Measurements from ENCODE around the gene IER5.
"Not testable (repeated sequence)": the region's sequence is repeated elsewhere in the genome, so short reads cannot be mapped to it uniquely, and the experiment has no call there.

The IER5 gene

DNA sequence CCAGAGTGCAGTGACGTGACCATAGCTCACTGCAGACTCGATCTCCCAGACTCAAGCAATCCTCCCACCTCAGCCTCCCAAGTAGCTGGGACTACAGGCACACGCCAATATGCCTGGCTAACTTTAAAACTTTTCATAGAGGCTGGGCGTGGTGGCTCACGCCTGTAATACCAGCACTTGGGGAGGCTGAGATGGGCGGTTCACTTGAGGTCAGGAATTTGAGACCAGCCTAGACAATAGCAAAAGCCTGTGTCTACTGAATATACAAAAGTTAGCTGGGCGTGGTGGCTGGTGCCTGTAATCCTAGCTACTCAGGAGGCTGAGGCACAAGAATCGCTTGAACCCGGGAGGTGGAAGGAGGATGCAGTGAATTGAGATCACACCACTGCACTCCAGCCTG is 27.5 kb downstream of the IER5 start:
- not testable (repeated sequence) for DNase-seq

GRCh38 chr1:181116819-181117390 is 28.4 kb downstream of the IER5 start:
- DNase-seq, result no peak

DNA sequence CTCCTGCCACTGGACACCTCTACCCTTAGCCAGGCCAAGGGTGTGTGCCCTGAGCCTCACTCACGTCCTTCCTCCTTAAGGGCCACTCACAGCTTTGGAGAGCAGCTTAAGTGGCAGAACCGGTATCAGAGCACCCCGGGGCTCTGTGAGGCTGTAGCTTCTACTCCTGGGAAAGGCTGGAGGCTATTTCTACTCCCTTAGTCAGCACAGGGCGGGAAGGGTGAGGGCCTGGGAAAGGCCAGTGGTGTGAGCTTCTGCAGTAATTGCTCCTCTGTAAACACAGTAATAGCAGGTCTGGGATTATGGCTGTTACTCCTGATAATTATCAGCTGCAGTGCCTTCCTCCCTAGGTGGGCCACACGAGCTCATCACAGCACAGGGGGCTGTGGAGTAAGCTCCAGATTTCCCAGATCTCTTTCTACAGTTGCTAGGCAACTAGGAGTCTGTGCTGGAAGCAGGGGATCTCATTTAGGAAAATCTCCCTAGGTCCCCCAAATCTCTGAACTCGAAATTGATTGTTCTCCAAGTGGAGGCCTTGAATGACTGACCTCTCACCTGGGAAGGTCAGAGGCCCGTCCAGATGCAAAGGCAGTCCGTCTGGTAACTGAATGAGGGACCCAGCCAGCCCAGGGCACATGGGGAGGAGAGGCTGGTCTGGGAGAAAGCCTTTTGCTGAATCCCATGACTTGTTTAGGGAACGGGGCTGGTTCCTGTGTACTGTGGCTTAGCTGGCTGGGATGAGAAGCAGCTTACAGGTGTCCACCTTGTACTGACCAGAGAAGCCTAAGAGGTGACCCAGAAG is 29.3 kb downstream of the IER5 start:
- DNase-seq, result no peak

DNA sequence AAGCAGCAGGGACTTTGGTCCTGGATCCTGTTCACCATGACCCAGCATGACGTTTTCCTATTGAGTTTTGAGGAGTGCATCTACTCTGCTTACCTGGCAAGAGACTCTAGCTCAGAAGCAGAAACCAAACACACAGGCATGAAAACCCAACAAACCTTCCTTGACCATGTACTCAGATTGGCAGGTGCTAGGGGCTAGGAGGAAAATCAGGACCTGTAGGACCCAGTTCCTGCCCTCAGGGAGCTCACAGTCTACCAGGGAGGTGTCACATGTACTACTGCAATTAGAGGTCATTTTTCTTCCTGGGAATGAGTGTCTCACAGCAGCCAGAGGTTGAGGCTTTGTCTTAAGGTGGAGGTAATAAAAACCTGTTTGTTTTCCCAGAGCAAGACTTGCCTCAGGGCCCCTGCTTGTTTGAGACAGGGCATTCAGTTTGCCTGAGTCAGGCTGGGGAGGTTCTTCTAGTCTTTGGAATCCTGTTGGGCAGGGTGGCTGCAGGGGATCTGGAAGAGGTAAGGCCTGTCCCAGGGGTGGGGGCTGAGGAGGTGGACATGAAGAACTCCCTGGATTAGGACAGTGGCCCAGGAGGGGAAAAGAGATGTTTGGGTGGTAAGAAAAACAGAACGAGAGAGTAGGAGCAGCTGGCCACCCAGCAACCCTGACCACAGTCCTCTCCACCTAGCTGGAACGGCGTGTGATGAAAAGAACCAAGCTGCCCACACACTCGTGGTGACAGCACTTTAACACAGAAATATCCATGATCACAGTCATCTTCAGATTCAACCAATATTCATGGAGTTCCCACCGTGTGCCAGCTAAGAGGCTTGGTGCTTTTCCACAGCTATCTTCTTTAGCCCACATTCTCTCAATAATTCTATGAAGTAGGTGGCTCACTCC is 30.8 kb downstream of the IER5 start:
- DNase-seq, result no peak

DNA sequence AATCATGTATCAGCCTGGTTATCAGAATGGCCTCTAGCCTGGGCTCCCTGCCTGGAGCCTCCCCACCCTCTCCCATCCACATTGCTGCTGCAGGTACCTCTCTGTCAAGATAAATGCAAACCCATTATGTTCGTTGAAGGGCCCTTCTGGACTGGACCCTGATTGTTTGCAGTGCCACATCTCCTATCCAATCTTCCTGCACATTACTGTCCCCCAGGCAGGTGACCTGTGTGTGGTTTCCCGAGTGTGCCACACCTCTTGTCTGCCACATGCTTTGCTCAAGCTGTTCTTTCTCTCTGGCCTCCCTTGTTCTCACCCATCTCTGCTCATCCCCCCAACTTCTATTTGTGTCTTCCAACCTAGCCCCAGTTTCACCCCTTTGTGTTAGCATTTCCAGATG is 32.4 kb downstream of the IER5 start:
- DNase-seq, result no peak

- DNase-seq, result no peak
Observed at GRCh38 chr1:181121498-181121897, 33.0 kb downstream of the IER5 start.

DNA sequence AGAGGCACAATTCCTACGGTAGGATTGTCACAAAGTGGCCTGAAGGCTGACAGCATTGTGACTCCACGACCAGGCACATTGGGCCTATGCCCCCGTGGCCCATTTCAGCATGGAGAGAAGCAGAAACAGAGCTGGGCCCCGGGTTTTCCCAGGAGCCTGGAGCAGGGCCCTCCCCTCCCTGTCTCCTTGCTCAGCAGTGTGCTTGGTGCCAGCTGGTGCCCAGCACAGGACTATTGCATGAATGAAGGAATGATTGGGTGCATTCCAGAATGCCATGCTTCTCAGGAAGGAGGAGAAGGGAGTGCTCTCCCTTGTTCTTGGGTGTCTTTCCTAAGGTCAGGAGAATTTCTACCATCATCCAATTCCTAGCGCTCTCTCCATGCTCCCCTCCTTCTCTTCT is 33.7 kb downstream of the IER5 start:
- no peak for DNase-seq

DNA sequence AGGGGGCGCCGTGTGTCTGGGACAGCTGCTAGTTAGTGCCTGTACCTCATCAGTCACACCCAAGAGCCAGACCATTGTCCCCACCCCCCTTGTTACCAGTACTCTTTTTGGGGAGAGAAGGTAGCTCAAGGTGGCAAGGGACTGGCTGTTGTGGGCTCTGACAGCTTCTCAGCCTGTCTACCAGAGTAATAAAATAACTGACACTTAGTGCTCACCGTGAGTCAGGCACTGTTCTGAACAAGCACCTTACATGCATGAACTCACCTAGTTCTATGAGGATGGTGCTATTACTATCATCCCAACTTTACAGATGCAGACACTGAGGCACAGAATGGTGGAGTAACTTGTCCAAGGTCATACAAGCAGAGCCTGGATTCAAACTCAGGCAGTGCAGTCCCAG is 34.7 kb downstream of the IER5 start:
- DNase-seq, result no peak

GRCh38 chr1:181124291-181124751 is 35.8 kb downstream of the IER5 start:
- no peak for DNase-seq

GRCh38 chr1:181126289-181126688 is 37.8 kb downstream of the IER5 start:
- DNase-seq, result no peak

DNA sequence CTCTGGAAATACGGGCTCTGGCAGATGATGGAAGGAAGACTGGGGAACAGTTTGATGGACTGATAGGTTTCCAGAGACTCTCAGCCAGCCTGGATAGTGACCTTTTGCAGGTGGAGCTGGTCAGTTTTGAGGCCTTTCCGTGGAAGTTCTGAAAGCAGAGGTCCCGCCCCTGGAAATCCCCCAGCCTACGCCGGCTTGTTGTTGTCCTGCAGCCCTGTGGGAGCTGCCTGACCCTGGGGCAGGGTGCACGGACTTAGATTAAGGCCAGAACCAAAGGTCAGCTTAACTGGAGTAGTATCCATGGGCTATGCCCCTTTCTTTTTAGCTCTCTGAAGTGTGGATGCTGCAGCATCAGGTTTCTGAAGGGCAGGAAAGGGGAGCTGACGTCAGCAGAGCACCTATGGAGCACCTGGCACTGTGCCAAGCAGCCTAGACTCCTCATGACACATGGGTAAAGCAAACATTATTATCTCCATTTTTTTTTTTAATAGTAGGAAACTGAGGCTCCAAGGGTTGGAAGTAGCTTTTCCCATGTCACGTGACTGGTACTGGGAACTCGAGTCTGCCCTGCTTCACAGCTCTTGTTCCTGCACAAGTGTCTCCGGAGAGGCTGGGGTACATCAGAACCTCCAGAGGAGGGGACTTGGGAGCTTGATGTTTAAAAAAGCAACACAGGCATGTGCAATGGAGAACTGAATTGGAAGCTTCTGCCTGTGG is 38.5 kb downstream of the IER5 start:
- no peak for DNase-seq

- no peak for DNase-seq
Observed at GRCh38 chr1:181127898-181128453, 39.5 kb downstream of the IER5 start.

DNA sequence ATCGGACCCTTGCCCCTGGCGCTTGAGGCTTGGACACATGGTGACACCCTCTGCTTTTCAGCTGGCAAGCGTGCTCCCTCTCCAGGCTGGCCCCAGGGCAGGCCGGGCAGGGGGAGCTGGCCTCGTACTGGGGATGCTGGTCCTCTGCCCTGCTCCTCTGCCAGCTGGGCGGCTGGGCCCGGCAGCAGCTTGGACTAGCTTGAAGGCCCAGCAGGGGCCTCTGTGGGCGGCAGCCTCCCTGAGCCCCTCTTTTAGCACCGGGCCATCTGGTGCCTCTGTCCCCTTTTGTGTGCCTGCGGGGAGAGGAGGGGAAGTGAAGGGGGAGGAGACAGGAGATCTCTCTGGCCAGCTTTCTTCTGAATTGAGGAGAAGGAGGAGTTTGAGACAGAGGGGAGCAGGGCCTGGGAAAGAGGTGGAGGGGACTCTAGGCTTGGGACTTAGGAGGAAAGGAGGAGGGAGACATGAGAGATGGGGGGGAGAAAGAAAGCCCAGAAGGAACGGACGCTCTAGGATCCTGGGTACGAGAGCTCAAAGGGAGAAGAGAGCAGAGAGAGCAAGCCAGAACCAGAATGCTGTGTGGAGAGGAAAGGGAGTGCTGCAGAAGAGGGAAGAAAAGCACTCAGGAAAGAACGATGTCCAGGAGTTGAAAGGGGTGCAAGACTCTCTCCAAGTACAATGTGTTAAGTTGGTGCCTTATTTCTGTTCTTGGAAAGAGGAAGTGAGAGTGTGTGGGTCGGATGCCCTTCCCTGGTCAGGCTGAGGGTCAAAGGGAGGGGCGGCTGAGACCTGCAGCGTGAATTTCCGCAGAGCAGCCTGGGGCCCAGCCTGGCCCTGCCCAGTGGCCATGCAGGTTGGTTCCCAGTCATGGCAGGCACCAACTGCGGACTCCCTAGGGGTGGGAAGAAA is 40.3 kb downstream of the IER5 start:
- DNase-seq, result no peak

DNA sequence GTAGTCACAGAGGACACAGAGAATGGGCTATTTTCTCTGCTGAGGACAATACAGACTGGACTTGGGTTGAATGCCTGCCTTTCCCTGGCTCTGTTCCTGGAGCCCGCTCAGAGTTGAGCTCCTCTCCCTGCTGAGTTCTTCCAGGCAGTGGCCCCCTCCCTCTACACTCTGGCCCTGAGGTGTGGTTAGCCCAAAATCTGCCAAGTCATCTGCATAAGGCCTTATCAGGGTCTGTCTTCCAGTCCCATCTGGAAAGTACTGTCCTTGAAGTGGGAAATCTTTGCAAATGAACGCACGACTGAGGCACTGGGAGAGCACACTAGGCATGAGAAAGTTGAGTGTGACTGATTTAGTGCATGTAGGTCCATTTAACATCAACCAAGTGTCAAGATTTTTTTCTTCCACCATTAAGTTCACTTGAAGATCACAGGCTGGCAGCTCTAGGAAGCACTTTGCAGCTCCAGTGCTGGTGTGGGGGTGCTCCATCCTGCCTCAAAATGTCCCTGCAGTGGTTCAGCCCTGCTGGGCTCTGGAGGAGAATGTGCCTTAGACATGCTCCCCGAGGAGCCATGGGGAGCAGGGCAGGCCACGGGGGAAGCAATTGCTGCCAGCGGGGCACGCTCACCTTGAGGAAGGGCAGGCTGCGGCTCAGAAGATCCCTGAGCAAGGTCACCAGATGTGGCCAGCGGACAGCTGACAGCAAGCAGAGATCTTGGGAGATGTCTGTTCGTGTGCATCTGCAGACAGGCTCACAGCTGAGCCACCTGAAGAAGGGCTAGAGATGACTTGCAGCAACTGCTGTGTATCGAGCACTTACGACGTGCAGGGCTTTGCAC is 41.5 kb downstream of the IER5 start:
- no peak for DNase-seq

GRCh38 chr1:181131255-181131941 is 42.9 kb downstream of the IER5 start:
- no peak for DNase-seq

DNA sequence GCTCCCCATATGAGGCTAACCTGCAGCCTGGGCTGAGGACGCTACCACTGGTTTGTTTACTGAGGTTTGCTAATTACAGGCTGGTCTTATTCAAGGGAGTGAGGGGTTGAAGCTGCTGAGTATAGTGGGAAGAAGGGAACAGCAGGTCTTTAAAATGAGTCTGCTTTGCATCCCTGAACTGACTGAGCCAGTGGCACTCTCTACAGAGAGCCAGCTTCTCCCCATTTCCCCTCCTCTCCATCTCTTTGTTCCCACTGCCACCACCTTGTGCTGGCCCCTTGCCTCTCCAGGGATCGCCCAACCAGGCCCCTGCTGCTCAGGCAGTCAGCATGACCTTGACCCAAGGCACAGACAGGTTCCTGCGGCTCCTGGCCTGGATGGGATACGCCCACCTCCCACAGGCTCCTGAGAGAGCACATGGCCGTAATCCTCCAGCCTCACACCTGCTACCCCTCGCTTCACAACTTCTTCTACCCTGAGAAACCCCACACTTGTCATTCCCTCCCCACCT is 45.0 kb downstream of the IER5 start:
- DNase-seq, result no peak

- DNase-seq, result no peak
Observed at GRCh38 chr1:181133969-181134418, 45.5 kb downstream of the IER5 start.

DNA sequence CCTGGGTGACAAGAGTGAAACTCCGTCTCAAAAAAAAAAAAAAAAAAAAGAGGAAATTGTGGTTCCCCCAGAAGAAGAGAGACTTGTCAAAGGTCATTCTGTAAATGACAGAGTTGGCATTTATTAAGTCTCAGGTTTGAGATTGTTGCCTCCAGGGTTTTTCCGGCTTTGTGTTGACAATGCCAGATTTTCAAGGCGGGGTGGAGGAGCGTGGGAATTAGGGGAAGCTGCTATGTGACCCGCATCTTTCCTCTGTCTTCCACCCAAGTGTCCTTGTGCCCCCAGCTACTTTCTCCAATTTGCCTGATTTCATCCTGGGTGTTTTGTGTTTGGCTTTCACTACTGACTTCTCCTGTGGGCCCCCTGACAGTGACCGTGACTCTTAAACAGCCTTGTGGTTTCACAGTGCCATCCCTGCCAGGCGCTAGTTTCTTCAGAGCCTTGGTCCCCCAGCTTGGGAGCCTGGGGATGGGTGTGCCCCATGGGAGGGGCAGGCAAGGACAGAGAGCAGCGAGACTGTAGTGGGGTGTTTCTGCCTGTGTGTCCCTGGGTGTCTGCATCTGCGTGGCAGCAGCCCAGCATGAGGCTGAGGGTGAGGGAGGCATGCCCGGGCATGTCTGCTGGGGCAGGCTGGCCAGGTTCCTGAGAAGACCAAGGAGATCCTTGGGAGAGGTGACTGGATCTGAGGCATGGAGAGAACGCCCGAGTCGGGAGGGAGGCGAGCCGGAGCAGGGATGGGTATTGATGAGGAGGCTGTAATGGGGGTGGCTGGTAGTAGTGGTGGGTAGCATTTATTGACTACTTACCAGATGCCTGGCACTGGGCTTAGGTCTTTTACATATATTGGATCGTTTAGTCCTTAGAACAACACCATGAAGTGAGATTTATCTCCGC is 46.3 kb downstream of the IER5 start:
- peak; percentile 84 for DNase-seq
